AG09319 (cell line): ENCODE results near the gene RSBN1L.
"Not testable (repeated sequence)": the region's sequence is repeated elsewhere in the genome, so short reads cannot be mapped to it uniquely, and the experiment has no call there.

Experiments used
- DNase-seq: peaks from one replicate; pipeline ENCODE4 v3.0.0-alpha.2; 2010; ENCODE audit warnings: low read depth; ENCODE audit errors: extremely low read depth
- CTCF ChIP-seq: IDR thresholded peaks from 2 replicates; pipeline ENCODE4 v1.5.1; 2011; ENCODE audit warnings: low read depth, mild to moderate bottlenecking, inconsistent platforms, low read length, moderate library complexity

RSBN1L gene

GRCh38 chr7:77696057-77696642, at the start of gene RSBN1L:
Gene RSBN1L, plus strand, starts transcription at chr7:77696459. Its CDS starts 11 bp downstream, at chr7:77696470.
- peak; percentile 93 for DNase-seq
- TF ChIP-seq CTCF, result peak; percentile 31

- DNase-seq, result no peak
- TF ChIP-seq CTCF, result no peak
Measured at GRCh38 chr7:77648742-77649338, 47.4 kb upstream of the RSBN1L start.

GRCh38 chr7:77649716-77650349, 46.4 kb upstream of the RSBN1L start:
- TF ChIP-seq CTCF, result no peak
- no peak for DNase-seq

GRCh38 chr7:77651575-77652162, 44.6 kb upstream of the RSBN1L start:
- peak; percentile 12 for DNase-seq
- TF ChIP-seq CTCF, result peak; percentile 73

GRCh38 chr7:77652826-77653225, 43.4 kb upstream of the RSBN1L start:
- DNase-seq, result not testable (repeated sequence)

GRCh38 chr7:77653572-77653971, 42.7 kb upstream of the RSBN1L start:
- DNase-seq, result no peak
- no peak for TF ChIP-seq CTCF

- no peak for TF ChIP-seq CTCF
- DNase-seq, result no peak
Measured at GRCh38 chr7:77655356-77655755, 40.9 kb upstream of the RSBN1L start.
